GM18508 (cell line): ENCODE data around the gene BTBD6.

Experiments used
- ATAC-seq: cut with Tn5 transposase; IDR thresholded peaks from one replicate; pipeline ENCODE4 v1.9.1; 2021; ENCODE audit warnings: moderate number of reproducible peaks; ENCODE audit not compliant: insufficient read depth, unreplicated experiment

Gene BTBD6

DNA sequence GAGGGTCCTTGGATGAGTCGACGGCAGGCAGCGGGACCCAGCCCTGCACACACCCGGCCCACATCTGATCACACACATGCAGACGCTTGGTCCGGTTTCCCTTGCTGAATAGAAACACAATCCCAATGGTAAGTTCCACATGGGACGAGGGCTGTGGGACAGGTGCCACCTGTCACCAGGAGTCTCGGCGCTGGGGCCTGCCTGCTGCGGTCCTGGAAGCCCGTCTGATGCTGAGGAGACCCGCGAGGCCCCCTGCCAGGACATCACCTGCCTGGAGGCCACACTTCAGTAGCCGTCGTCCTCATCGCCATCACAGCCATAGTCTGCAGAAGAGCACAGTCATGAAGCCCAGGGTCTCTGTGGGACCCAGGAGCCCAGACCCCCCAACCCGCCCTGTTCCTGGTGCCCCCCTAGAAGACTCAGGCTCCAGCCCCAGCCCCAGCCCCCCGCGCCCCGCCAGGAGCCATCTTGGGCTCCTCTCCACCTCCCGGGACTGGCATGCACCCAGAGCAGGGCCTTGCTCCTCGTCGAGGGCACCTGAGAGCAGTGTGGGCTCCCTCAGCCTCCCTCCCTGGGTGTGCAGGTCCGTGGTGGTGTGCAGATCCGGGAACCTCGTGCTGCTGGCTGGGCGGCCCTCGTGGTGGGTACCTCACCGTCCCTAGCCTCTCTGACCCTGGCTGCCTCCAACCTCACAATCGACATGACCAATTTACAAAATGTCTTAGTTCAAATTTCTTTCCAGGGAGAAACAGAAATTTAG is 37.9 kb upstream of the BTBD6 start:
- ATAC-seq: no peak

DNA sequence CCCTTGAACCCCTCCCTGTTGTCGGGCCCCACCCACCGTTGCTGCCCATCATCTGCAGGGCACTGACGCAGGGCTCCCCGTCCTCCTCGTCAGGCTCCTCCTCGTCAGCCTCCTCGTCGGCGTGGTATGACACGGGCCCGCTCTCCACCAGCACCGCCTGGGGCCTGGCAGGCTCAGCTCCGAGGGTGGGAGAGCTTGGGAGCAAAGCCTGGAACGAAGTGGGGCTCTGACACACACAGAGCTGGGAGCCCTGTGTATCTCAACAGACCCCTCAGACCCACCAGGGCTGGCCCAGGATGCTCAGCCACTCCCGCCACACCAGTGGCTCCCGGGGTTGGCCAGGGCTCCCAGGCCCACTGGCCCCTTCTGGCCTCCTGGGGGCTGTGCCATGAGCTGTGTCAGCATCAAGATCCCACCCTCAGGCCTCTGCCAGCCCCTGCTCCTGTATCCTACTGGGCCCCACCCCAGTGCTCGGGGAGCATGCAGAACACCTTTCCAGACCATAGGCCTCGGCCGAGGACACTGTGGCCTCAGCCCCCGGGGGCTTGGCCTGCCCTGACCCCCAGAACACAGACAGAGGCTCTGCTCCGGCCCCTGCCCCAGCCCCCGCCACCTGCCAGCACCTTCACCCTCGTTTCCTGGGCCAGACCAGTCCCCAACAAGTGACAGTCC is 37.1 kb upstream of the BTBD6 start:
- ATAC-seq: no peak

DNA sequence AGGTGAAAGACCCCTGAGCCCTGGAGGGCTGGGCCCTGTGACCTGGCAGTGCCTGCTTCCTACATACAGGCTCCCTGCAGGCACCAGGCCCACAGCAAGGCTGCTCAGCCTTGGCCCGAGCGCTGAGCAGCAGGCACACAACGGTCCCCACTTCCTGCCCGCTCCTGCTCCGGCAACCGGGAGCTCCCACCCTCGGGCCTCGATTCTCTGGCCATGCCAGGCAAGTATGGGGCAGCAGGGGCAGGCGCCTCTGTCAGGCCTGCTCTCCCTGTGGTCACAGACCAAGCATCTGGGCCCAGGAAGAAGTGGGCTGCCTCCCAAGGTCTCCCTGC is 36.6 kb upstream of the BTBD6 start:
- ATAC-seq: no peak

DNA sequence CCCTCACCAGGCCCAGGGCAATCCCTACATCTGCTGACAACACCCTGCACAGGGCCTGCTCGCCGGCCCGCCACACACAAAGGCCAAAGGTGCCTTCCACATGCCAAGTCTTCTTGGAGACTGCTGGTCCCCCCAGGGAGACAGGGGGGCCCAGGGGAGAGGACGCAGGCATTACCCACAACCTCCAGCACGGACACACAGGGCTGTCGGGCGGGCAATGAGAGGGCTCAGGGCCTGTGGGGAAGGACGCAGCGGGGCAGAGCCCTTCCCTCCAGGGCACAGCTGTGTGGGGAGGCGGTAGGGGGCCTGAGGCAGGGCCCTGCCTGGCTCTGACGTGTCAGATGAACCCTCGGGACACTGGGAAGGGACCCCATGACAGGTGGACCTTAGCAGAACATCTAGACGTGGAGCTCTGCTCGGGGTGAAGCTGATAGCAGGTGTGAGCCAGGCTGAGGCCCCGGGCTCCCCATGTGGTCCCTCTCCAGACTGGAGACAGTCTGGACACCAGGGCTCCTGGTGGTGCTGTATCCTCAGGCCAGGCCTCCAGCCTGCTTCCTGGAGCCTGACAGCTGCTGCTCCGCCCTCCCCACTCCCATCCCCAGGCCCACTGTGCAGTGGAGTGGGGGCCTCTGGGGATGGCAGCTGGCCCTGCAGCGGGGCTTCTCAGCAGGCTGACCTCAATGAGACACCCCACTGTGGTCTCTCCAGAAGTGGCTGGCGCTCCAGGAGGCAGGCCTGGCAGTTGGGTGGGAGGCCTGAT is 35.6 kb upstream of the BTBD6 start:
- ATAC-seq: no peak

DNA sequence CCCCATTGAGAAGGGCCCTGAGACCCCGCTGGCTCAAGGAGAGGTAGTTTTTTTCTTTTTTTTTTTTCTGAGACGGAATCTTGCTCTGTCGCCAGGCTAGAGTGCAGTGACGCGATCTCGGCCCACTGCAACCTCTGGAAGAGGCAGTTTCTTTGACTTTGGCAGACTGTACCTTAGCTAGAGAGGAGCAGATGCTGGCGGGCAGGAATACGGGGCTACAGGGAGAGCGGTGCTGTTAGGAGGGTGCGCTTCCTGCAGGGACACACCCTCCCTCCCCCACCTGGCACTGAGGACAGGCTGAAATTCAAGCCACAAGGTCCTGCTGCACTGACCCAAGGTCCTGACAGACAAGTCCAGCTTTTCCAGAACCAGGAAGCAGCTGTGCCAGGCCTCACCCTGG is 35.0 kb upstream of the BTBD6 start:
- no peak for ATAC-seq

DNA sequence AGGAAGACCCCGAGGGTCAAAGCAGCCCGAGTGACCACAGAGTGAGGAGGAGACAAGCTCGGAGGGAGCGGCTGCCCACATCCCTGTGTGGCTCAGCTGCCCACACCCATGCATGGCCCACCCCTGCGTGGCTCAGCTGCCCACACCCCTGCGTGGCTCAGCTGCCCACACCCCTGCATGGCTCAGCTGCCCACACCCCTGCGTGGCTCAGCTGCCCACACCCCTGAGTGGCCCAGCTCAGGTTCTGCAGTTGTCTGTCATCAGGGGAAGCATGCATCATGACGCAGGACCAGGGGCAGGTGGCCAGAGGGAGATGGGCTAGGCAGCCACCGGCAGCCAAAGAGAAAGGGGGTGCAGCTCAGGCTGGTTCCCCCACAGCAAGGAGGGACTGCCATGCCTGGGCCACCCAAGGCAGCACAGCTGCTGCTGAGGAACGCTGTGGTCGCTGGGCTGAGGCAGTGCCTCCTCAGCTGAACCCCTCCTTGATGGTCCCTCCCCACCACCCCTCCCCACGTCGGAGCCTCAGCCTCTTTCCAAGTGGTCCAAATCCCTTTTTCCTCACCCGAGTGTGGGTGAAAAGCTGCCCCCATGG is 33.9 kb upstream of the BTBD6 start:
- ATAC-seq: no peak

DNA sequence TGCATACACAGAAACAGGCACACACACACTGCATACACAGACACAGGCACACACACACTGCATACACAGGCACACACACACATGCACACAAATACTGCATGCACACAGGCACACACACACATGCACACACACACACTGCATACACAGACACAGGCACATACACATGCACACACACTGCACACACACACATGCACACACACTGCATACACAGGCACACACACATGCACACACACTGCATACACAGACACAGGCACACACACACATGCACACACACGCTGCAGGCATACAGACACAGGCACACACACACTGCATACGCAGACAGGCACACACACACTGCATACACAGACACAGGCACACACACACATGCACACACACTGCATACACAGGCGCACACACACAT is 32.7 kb upstream of the BTBD6 start:
- ATAC-seq: no peak

DNA sequence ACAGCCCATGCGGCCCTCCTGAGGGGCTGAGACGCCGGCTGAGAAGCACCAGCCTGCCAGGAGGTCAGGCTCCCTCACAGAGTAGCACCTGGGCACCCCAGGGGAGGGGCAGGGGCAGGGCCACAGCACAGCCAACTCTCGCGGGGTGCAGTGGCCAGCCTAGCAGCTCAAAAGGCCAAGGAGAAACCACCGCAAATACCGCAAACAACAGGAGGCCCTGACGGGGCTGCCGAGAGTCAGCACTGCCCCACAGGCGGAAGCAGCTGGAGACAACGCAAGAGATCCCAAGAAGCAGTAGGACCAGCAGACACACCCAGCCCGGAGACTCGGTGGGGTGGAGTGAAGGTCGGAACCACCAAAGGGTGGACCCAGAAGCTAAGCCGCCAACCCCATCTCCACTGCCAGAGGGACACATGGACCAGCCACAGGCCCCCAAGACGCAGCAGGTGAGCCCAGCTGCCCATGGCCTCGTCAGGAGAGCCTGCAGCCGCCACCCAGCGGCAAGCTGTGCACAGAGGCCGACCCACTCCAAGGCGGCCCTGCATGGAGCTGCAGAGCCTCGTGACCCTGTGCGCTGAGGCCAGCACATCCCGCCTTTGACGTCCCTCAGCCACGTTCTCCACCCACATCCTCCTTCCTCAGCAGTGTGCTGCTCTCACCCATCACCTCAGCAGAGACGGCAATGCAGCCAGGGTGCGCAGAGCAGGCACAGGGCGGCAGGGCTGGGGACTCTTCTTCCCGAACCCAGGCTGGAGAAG is 31.7 kb upstream of the BTBD6 start:
- ATAC-seq: no peak

DNA sequence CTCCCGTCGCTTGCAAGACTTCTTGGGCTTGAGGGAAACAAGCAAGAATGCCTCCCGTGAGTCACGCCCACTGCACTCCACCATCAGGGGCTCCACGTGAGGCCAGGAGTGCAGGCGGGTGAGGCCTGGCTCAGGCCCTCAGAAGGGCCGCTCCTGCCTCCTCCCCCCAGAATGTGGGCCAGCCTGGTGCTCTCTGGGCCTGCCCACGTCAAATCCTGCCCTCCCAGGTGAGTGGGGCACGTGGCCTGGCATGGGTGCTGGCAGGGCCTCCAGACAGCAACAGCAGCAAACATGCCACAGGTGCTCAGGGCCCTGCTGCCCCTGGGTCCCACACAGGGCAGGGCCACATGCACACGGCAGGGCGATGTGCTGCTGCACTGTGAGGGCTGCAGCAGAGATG is 30.6 kb upstream of the BTBD6 start:
- ATAC-seq: no peak

DNA sequence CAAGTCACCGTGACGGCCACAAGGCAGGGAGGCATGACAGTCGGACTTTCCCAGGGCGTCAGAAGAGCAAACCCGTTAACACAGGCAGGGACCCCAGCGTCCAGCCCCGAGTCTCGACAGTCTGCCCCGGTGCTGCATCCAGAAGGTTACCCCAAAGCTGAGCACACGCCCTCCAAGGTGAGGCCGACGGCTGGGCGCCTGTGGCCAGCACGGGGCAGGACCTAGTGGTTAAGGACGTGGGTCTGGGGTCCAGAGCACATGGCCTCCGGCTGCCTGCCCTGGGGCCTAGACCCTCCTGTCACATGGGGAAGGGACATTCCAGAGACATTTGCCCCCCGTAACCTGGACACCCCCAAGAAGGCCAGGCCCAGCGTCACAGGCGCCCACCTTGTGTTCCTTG is 29.7 kb upstream of the BTBD6 start:
- no peak for ATAC-seq

DNA sequence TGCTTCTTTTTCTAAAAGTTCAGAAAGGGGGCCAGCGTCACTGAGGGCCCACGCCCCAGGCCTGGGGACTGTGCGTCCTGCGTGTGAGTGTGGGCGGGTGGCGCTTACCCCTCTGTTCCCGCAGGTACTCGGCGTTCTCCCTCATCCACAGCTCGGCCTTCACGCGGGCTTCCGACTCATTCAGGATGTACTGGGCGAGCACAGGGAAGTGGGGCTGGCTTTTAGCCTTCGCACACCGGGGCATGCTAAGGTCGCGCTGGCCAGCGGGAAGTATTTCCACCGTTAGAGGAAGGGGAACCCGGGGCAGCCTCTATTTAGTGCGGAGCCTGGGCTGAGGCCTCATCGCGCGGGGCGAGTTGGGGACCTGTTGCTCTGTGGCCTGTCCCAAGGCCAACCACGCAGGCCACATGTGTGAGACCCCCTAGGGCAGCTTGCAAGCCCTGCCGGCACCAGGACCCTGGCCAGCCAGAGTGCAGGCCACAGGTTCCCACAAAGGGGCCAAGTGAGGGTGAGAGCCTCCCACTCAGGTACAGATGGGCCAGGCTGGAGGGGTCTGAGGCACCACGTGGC is 29.2 kb upstream of the BTBD6 start:
- no peak for ATAC-seq

DNA sequence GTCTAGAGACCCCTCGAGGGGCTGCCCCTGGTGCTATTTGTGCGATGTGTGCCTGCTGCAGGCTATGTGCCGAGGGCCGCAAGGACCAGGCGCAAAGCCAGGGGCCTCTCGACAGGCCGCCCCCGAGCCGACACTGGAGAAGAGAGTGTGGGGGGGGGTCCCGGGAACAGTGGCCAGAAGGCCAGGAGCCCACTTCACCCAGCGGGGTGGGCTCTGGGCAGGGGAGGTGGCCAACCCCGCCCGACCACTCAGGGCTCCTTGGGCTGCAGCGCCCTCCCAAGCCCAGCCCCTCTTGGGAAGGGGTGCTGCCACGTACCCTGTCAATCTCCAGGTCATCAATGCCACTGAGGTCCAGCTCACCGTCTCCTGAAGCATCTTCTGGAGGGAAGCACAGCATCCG is 28.6 kb upstream of the BTBD6 start:
- ATAC-seq: no peak

DNA sequence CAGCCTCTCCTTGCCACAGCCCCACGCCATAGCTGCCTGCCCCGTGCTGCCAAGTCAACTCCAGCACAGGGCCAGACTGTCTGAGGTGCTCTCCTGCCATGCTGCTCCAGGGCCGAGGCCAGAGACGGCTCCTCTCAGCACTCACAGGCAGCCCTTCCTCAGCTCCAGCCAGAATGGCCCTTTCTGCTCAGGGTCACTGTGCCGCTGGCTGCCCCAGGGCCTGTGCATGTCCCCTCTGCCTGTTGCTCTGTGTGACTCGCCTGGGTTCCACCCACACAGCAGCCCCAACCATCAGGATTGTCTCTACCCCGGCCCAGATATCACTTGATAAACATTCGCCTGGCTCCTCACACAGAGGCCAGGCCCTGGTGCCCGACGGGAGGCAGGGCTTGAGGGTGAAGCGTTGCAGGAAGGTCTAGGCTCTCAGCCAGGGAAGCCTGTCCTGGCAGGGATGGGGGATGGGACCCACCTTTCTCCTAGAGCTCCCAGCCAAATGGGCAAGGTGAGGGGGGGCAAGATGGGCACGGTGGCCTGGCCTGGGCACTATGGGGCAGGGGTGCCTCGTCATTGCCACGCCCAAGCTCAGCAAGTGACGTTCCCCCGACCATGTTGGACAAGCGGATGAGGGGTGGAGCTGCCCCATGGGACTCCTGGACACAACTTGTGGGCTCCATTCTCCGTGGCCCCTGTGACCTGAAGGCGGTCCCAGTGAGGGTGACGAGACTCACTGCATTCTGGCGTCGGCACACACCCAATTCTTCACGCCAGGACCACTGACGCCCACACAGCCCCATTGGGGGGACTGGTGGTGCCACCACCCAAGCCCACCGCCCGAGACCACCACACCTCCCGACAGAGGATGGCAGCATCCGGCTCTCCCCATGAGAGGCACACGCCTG is 27.4 kb upstream of the BTBD6 start:
- no peak for ATAC-seq

DNA sequence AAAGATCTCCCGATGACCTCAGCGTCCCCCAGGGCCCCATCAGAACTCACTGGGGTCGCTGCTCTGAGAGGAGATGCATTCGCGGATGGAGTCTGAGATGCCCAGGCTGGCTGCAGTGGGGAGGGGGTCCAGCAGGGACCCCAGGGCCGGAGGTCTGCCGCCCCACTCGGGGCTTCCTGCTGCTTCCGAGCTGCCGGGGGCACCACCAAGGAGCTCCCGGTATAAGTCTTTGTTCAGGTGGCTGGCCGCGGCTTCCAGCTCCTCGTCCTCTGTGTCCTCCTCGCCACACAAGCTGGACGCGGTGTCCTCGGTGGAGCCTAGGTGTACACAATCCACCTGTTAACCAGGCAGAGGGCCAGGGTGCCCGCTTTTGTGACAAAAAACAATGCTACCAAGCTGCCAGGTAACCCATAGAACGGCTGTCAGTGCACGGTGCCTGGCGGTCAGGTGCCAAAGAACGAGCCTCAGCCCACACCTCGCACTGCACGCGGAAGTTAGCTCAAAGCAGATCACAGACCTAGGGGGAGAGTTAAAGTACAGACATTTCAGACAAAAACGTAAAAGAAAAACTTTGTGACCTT is 26.6 kb upstream of the BTBD6 start:
- ATAC-seq: no peak

DNA sequence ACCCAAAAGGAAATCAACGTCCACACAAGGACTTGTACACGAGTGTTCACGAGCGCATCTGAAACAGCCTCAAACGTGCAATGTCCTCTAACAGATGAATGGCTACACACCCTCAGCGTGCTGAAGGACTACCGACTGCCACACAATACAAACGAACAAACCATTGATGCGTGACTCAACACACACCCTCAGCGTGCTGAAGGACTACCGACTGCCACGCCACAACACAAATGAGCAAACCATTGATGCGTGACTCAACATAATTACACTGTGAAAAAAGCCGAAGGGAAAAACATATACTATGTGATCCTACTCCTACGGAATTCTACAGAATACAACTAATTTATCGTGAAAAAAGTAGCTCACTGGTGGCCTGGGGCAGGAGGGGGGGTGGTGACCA is 25.1 kb upstream of the BTBD6 start:
- no peak for ATAC-seq

DNA sequence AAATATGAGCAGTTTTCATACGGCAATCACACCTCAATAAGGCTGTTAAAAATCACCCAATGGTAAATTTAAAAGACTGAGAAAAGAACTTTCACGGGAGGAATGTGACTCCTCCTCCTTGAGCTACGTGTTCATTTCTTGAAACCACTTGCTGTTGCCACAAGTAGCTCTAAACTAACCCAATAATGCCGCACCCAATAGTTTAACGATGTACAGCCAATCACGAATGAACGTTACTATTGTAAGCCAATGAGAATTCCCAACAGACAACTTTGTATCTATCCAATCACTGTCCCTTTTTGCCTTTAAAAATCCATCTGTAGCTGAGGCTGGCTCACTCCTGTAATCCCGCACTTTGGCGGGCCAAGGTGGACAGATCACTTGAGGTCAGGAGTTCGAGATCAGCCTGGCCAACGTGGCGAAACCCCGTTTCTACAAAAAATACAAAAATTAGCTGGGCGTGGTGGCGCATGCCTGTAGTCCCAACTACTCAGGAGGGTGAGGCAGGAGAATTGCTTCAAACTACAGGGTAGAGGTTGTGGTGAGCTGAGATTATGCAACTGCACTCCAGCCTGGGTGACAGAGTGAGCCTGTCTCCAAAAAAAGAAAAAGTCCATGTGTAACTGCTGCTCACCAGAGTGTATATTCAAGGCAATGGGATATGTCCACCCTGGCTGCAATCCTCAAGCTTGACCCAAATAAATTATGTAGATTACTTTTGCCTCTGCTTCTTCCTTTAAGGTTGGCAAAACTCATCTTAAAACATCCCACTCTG is 24.4 kb upstream of the BTBD6 start:
- ATAC-seq: no peak

DNA sequence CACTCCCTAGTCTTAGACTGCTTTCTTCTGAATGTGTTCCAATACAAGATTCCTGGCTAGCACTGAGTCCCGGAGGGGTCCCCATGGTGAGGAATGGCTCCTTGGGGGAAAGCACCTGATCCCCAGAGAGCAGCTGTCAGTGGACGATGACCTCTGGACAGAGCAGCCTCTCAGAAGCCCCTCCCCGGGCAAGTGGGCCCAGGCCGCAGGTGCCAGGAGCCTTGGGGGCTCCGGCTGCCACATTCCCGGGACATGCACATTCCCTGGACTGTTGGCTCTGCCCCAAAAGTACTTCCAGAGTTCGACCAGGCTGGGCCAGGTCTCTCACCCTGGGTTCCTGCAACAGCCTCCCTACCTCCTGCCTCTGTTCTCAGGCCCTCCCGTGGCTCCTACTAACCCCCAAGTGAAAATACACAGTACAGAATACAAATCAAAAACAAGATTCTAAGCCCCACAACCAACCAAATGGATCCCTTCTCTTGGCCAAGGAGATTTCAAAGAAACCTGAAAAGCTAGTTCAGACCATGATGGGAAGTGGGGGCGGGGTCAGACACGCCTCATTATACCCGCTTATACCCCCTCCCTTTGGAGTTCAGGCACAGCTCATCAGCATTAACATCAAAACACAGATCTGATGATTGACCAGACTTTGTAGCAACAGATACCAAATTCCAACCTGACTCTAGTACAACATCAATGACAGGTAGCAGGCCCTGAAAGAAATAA is 23.3 kb upstream of the BTBD6 start:
- ATAC-seq: no peak
